ENCODE data around the gene KIF2A. TPM values are rescaled to one million over a fixed set of nuclear protein-coding genes. Genes with fewer than 3 reads are reported as not detected.

The KIF2A gene
- total RNA-seq, 2 donors from 2014 or later: 19.5 to 28.9 TPM

- Histone ChIP-seq H3K4me3 (no peak overlapping the region), H3K27me3 (replicated peaks; ENCODE audit: insufficient read depth) (no peaks in the 10 kb centered on the region), H3K36me3 (peaks cover 21% of the 10 kb centered on the region), H3K27ac (no peak overlapping the region), H3K4me1 (ENCODE audit: control insufficient read depth in 1 of 2, low read depth in 2 of 2) (no peaks in the 10 kb centered on the region), H3K9me3 (no peaks in the 10 kb centered on the region)
- no peak for DNase-seq (ENCODE audit: low spot score)
- no peak for ATAC-seq (ENCODE audit: insufficient number of reproducible peaks, low FRiP score, low read depth)
- TF ChIP-seq, protein P1, sequence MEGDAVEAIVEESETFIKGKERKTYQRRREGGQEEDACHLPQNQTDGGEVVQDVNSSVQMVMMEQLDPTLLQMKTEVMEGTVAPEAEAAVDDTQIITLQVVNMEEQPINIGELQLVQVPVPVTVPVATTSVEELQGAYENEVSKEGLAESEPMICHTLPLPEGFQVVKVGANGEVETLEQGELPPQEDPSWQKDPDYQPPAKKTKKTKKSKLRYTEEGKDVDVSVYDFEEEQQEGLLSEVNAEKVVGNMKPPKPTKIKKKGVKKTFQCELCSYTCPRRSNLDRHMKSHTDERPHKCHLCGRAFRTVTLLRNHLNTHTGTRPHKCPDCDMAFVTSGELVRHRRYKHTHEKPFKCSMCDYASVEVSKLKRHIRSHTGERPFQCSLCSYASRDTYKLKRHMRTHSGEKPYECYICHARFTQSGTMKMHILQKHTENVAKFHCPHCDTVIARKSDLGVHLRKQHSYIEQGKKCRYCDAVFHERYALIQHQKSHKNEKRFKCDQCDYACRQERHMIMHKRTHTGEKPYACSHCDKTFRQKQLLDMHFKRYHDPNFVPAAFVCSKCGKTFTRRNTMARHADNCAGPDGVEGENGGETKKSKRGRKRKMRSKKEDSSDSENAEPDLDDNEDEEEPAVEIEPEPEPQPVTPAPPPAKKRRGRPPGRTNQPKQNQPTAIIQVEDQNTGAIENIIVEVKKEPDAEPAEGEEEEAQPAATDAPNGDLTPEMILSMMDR (IDR thresholded peaks at IDR 0.05): no peak
Measured at GRCh38 chr5:62348723-62349481, 42.9 kb downstream of the KIF2A start.

DNA sequence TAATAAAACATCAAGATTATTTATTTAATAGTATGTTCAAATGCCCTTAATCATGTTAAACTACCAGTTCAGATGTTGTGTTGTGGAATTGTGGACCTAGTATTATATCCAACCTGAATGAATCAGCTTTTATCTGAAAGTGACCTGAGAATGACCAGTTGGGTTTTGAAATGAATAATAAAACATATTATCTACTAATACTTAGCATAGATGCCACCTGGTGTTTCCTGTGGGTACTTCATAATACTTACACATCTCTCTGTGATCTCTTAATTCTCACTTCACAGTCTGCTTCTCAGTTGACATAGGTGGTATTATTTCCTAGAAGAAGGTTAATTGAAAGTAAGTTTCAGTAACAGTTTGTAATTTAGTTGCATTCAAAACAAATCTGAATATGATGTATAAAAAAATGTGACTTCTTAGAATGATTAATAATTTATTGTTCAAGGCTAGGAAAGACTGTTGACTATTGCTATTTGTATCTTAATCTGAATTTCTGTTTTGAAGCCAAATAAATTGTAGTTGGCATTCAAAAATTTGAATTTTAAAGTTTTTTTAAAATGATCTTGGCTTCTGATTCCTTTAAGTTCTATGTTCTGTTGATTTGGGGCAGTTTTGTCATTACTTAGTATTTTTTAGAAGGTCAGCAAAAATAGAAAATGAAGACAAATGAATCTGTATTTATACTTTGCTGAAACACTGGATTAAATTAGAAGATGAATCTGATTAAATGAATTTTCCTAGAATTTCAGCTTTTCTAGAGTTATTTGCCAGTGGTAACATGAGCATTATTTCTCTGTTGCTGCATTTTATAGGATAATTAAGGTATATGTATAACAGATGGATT lies 48.2 kb downstream of the KIF2A start:
- Histone ChIP-seq H3K27ac (no peak overlapping the region), H3K9me3 (no peaks in the 10 kb centered on the region), H3K36me3 (peaks cover 14% of the 10 kb centered on the region), H3K4me3 (no peak overlapping the region), H3K4me1 (ENCODE audit: control insufficient read depth in 1 of 2, low read depth in 2 of 2) (no peaks in the 10 kb centered on the region), H3K27me3 (replicated peaks; ENCODE audit: insufficient read depth) (no peaks in the 10 kb centered on the region)
- DNase-seq (ENCODE audit: low spot score) (no peak), ATAC-seq (ENCODE audit: insufficient number of reproducible peaks, low FRiP score, low read depth) (no peak)
- TF ChIP-seq, protein P1 (IDR thresholded peaks at IDR 0.05): peak; percentile 61

DNA sequence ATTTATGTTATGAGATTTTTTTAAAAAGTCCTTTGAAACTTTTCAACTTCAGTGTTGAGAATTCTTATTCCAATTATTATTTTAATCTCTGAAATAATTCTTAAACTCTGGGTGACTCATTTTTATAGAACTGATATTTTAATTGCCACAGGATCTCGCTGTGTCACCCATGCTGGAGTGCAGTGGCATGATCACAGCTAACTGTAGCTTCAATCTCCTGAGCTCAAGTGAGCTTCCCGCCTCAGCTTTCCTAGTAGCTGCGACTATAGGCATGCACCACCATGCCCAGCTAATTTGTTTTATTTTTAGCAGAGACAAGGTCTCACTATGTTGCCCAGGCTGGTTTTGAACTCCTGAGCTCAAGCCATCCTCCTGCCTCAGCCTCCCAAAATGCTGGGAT lies 56.7 kb downstream of the KIF2A start:
- H3K36me3 ChIP-seq: peaks cover 21% of the 10 kb centered on the region
- ATAC-seq (ENCODE audit: insufficient number of reproducible peaks, low FRiP score, low read depth) (no peak), DNase-seq (ENCODE audit: low spot score) (no peak)
- H3K27me3 ChIP-seq (replicated peaks; ENCODE audit: insufficient read depth): no peaks in the 10 kb centered on the region
- no peaks in the 10 kb centered on the region for H3K9me3 ChIP-seq
- H3K27ac ChIP-seq: no peak overlapping the region
- H3K4me1 ChIP-seq (ENCODE audit: control insufficient read depth in 1 of 2, low read depth in 2 of 2): no peaks in the 10 kb centered on the region
- TF ChIP-seq, protein P1 (IDR thresholded peaks at IDR 0.05): no peak
- H3K4me3 ChIP-seq: no peak overlapping the region

DNA sequence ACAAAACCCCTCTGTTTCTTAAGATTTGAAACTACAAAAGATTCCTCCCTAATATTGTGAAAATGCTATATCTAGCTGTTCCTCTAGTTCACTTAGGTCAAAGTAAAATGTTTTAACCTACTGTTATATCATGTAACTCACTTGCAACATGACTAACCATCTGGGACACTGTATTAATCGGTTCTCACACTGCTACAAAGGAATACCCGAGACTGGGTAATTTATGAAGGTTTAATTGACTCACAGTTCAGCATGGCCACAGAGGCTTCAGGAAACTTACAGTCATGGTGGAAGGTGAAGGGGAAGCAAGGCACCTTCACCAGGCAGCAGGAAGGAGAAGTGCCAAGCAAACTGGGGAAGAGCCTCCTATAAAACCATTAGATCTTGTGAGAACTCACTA lies 63.0 kb downstream of the KIF2A start:
- Histone ChIP-seq H3K27me3 (replicated peaks; ENCODE audit: insufficient read depth) (no peaks in the 10 kb centered on the region), H3K4me1 (ENCODE audit: control insufficient read depth in 1 of 2, low read depth in 2 of 2) (no peaks in the 10 kb centered on the region), H3K9me3 (no peaks in the 10 kb centered on the region), H3K27ac (no peak overlapping the region), H3K36me3 (peaks cover 13% of the 10 kb centered on the region), H3K4me3 (no peak overlapping the region)
- DNase-seq (ENCODE audit: low spot score) (no peak), ATAC-seq (ENCODE audit: insufficient number of reproducible peaks, low FRiP score, low read depth) (no peak)
- TF ChIP-seq, protein P1 (IDR thresholded peaks at IDR 0.05): no peak

DNA sequence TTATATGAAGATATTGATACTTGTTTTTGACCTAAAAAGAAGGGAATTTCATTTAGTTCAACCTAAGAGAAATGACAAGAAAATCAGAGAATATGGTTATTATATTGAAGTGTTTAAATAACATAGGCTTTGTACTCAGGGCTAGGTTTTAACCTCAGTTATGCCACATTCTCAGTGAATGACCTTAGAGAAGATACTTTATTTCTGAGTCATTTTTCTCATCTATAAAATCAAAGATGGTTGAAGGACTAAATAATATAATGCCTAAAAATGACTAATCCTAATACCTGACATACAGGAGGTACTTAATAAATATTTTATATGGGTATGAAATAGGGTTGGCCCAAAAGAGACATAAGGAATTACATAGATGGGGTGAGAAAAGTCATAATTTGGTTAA lies 65.4 kb downstream of the KIF2A start:
- Histone ChIP-seq H3K36me3 (peaks cover 12% of the 10 kb centered on the region), H3K4me1 (ENCODE audit: control insufficient read depth in 1 of 2, low read depth in 2 of 2) (no peaks in the 10 kb centered on the region), H3K9me3 (no peaks in the 10 kb centered on the region), H3K27me3 (replicated peaks; ENCODE audit: insufficient read depth) (no peaks in the 10 kb centered on the region), H3K27ac (no peak overlapping the region), H3K4me3 (no peak overlapping the region)
- DNase-seq (ENCODE audit: low spot score): no peak
- TF ChIP-seq, protein P1 (IDR thresholded peaks at IDR 0.05): no peak
- ATAC-seq (ENCODE audit: insufficient number of reproducible peaks, low FRiP score, low read depth): no peak
